PC-3 (cell line): ENCODE results near the gene TTC33. TPM values are rescaled to one million over a fixed set of nuclear protein-coding genes. Genes with fewer than 3 reads are reported as not detected.

ENCODE experiments used
- ATAC-seq: fragments of 200-7000 bp; cut with Tn5 transposase; 2 replicates; pipeline ENCODE4 v1.9.1; 2020; ENCODE audit warnings: mild to moderate bottlenecking, moderate library complexity
- BruUV-seq: library from RNA; stranded (reverse); fragments of 400-500 nt; replicated peaks from 2 replicates; lab custom pipeline; 2021; lab: Mats Ljungman, UMichigan
- CTCF ChIA-PET: fragments of 300-600 bp; sonication (Branson Sonifier 250); formaldehyde crosslinking; loops from one replicate; lab custom pipeline; 2022; ENCODE audit warnings: antibody characterized with exemption; lab: Charles Lee
- POLR2A ChIA-PET: fragments of 300-600 bp; sonication (Branson Sonifier 250); formaldehyde crosslinking; loops from one replicate; lab custom pipeline; 2022; ENCODE audit warnings: antibody characterized with exemption; ENCODE audit not compliant: unreplicated experiment; lab: Charles Lee
- DNase-seq: peaks from one replicate; pipeline ENCODE4 v3.0.0-alpha.2; 2015
- H2AFZ ChIP-seq: fragments of 300-600 bp; sonication (generic); 2 replicates; pipeline ENCODE4 v1.6.0; 2016; ENCODE audit warnings: antibody characterized with exemption, low read length
- H3F3A ChIP-seq: fragments of 300-600 bp; sonication (generic); one replicate; pipeline ENCODE4 v1.6.0; 2017; ENCODE audit warnings: antibody characterized with exemption, low read length, control low read depth, mild to moderate bottlenecking; ENCODE audit not compliant: unreplicated experiment
- H3K27ac ChIP-seq: fragments of 300-600 bp; sonication (generic); 2 replicates; pipeline ENCODE4 v1.5.1; 2016; ENCODE audit warnings: mild to moderate bottlenecking, low read length
- H3K27me3 ChIP-seq: fragments of 300-600 bp; sonication (generic); 2 replicates; pipeline ENCODE4 v1.6.1; 2016; ENCODE audit warnings: low read length, mixed read lengths
- H3K36me3 ChIP-seq: fragments of 300-600 bp; sonication (generic); 2 replicates; pipeline ENCODE4 v1.6.1; 2016; ENCODE audit warnings: low read depth, mixed run types, low read length, mixed read lengths
- H3K4me1 ChIP-seq: fragments of 300-600 bp; sonication (generic); 2 replicates; pipeline ENCODE4 v1.5.1; 2016; ENCODE audit warnings: low read length; ENCODE audit not compliant: insufficient read depth
- H3K4me2 ChIP-seq: fragments of 300-600 bp; sonication (generic); 2 replicates; pipeline ENCODE4 v1.6.0; 2016; ENCODE audit warnings: low read length
- H3K4me3 ChIP-seq: fragments of 300-600 bp; sonication (generic); 2 replicates; pipeline ENCODE4 v1.5.1; 2016; ENCODE audit warnings: mild to moderate bottlenecking, low read length, mixed read lengths
- H3K79me2 ChIP-seq: fragments of 300-600 bp; sonication (generic); 2 replicates; pipeline ENCODE4 v1.6.1; 2017; ENCODE audit warnings: low read length, mixed read lengths
- H3K9ac ChIP-seq: fragments of 300-600 bp; sonication (generic); 2 replicates; pipeline ENCODE4 v1.6.0; 2016; ENCODE audit warnings: mild to moderate bottlenecking, low read length
- H3K9me2 ChIP-seq: fragments of 300-600 bp; sonication (generic); replicated peaks from 2 replicates; pipeline ENCODE4 v1.6.1; 2016; ENCODE audit warnings: mixed run types, low read length, mixed read lengths
- H3K9me3 ChIP-seq: fragments of 300-600 bp; sonication (generic); 2 replicates; pipeline ENCODE4 v1.6.1; 2016; ENCODE audit warnings: low read length, mixed read lengths
- H4K20me1 ChIP-seq: fragments of 300-600 bp; sonication (generic); 2 replicates; pipeline ENCODE4 v1.6.1; 2016; ENCODE audit warnings: low read length, mixed read lengths
- CTCF ChIP-seq: fragments of 300-600 bp; sonication (generic); conservative IDR thresholded peaks from 2 replicates; pipeline ENCODE4 v1.5.1; 2017; ENCODE audit warnings: antibody characterized with exemption, low read depth, mild to moderate bottlenecking, low read length
- EZH2 ChIP-seq: fragments of 300-600 bp; sonication (generic); IDR thresholded peaks from one replicate; pipeline ENCODE4 v1.6.1; 2017; ENCODE audit warnings: antibody characterized with exemption, mild to moderate bottlenecking, low read length; ENCODE audit not compliant: unreplicated experiment
- EZH2phosphoT487 ChIP-seq: fragments of 300-600 bp; sonication (generic); IDR thresholded peaks from 2 replicates; pipeline ENCODE4 v1.6.1; 2018; ENCODE audit warnings: mild to moderate bottlenecking, antibody characterized with exemption, low read length, borderline replicate concordance
- intact Hi-C: fragments of 100-400 bp; cut with micrococcal nuclease; formaldehyde crosslinking; loops from 2 replicates; pipeline ENCODE4 v1.9.0; 2023
- total RNA-seq: library from RNA; depleted of rRNA; stranded (reverse); fragments of >200 nt; gene quantifications from 2 replicates; pipeline ENCODE4 v1.2.3, GENCODE V29; 2014

Gene TTC33
- total RNA-seq, 1 experiment from 2014 or later = 9.0 TPM

GRCh38 chr5:40690267-40690666 lies 65.5 kb downstream of the TTC33 start:
- TF ChIP-seq EZH2phosphoT487 (no peak), EZH2 (no peak), CTCF (no peak)
- Histone ChIP-seq H3K9ac (no peak overlapping the region), H3K4me2 (peak overlapping the region; percentile 32), H2AFZ (no peak overlapping the region), H3K9me3 (no peaks in the 10 kb centered on the region), H4K20me1 (no peaks in the 10 kb centered on the region), H3K79me2 (peaks cover 65% of the 10 kb centered on the region), H3F3A (no peaks in the 10 kb centered on the region), H3K9me2 (no peaks in the 10 kb centered on the region), H3K36me3 (peaks cover 31% of the 10 kb centered on the region), H3K4me3 (no peak overlapping the region), H3K4me1 (peaks cover 41% of the 10 kb centered on the region), H3K27me3 (no peaks in the 10 kb centered on the region), H3K27ac (peak overlapping the region; percentile 41)
- ATAC-seq = no peak
- BruUV-seq = no TSS peak
- intact Hi-C loops = no loop called here
- ChIA-PET CTCF (interaction anchor here (0.6 kb wide), 1 partner anchor 519 kb away, joined by 4 read pairs; no protein-coding TSS in a partner anchor), POLR2A (no interaction called here)
- no peak for DNase-seq

GRCh38 chr5:40689438-40689837 lies 66.3 kb downstream of the TTC33 start:
- TF ChIP-seq EZH2 = no peak
- no peak for TF ChIP-seq CTCF
- TF ChIP-seq EZH2phosphoT487 = no peak
- Histone ChIP-seq H3K27me3 (no peaks in the 10 kb centered on the region), H3K4me2 (peak overlapping the region; percentile 61), H3K4me3 (no peak overlapping the region; the same call in 1 of the 2 replicates), H4K20me1 (no peaks in the 10 kb centered on the region), H2AFZ (no peak overlapping the region), H3K4me1 (peaks cover 50% of the 10 kb centered on the region), H3K9me2 (no peaks in the 10 kb centered on the region), H3F3A (no peaks in the 10 kb centered on the region), H3K9ac (peak overlapping the region; percentile 12), H3K36me3 (peaks cover 30% of the 10 kb centered on the region), H3K27ac (peak overlapping the region; percentile 41), H3K9me3 (no peaks in the 10 kb centered on the region), H3K79me2 (peaks cover 74% of the 10 kb centered on the region)
- CTCF ChIA-PET = interaction anchor here (0.6 kb wide), 4 partner anchors 44 to 302 kb away, joined by 3 read pairs; no protein-coding TSS in a partner anchor
- BruUV-seq = no TSS peak
- peak; percentile 83 for ATAC-seq
- intact Hi-C loops = loop anchor here (1.0 to 10.0 kb wide), 8 partner anchors 47 to 1049 kb away; no protein-coding TSS in a partner anchor
- peak; percentile 99 for DNase-seq
- POLR2A ChIA-PET = interaction anchor here (0.6 kb wide), 2 partner anchors 303 to 739 kb away, joined by 4 to 9 read pairs; no protein-coding TSS in a partner anchor

- Histone ChIP-seq H3K27ac (peak overlapping the region; percentile 41), H3K9me3 (no peaks in the 10 kb centered on the region), H3K9ac (peak overlapping the region; percentile 12), H3K9me2 (no peaks in the 10 kb centered on the region), H3K36me3 (peaks cover 26% of the 10 kb centered on the region), H3K4me3 (no peak overlapping the region; the same call in 1 of the 2 replicates), H4K20me1 (no peaks in the 10 kb centered on the region), H2AFZ (no peak overlapping the region), H3K4me1 (peaks cover 50% of the 10 kb centered on the region), H3K4me2 (peak overlapping the region; percentile 61), H3K27me3 (no peaks in the 10 kb centered on the region), H3F3A (no peaks in the 10 kb centered on the region), H3K79me2 (peaks cover 78% of the 10 kb centered on the region)
- ChIA-PET CTCF (interaction anchor here (0.6 kb wide), 4 partner anchors 44 to 694 kb away, joined by 3 read pairs; no protein-coding TSS in a partner anchor), POLR2A (interaction anchor here (0.6 kb wide), 2 partner anchors 303 to 738 kb away, joined by 4 to 9 read pairs; no protein-coding TSS in a partner anchor)
- no peak for DNase-seq
- ATAC-seq = no peak
- no peak for TF ChIP-seq EZH2
- intact Hi-C loops = loop anchor here (1.0 to 10.0 kb wide), 12 partner anchors 47 to 1110 kb away; no protein-coding TSS in a partner anchor
- TSS peak; percentile 38 for BruUV-seq
Measured at GRCh38 chr5:40688996-40689395, 66.8 kb downstream of the TTC33 start.
